Liver (tissue), 9 donors: ENCODE measurements around the gene STIM2. TPM values are rescaled to one million over a fixed set of nuclear protein-coding genes. Genes with fewer than 3 reads are reported as not detected.
"Not testable (repeated sequence)": the region's sequence is repeated elsewhere in the genome, so short reads cannot be mapped to it uniquely, and the experiment has no call there.

ENCODE experiments used
- DNase-seq: peaks from one replicate; pipeline ENCODE4 v3.0.0-alpha.2; 2017; ENCODE audit warnings: low spot score
- H3K27ac ChIP-seq, 2 donors: one replicate each; pipeline ENCODE4 v1.7.0; 2013; ENCODE audit warnings: inconsistent platforms in 2 of 2, low read length in 2 of 2, control low read depth in 1 of 2, low read depth in 1 of 2, mild to moderate bottlenecking in 1 of 2
- H3K27me3 ChIP-seq, 4 donors: one replicate each; pipeline versions ENCODE4 v1.6.1 to v1.7.0; 2013; ENCODE audit warnings: low read length in 3 of 4, inconsistent platforms in 1 of 4, mild to moderate bottlenecking in 1 of 4, moderate library complexity in 1 of 4; ENCODE audit not compliant: control insufficient read depth in 4 of 4, insufficient read depth in 4 of 4
- H3K36me3 ChIP-seq, 4 donors: one replicate each; pipeline versions ENCODE4 v1.6.1 to v1.7.0; 2013; ENCODE audit warnings: low read length in 3 of 4, mild to moderate bottlenecking in 3 of 4, low read depth in 1 of 4, moderate library complexity in 1 of 4; ENCODE audit not compliant: control insufficient read depth in 4 of 4, insufficient read depth in 3 of 4
- H3K4me1 ChIP-seq, 4 donors: one replicate each; pipeline versions ENCODE4 v1.6.1 to v1.7.0; 2013; ENCODE audit warnings: low read length in 3 of 4, mild to moderate bottlenecking in 3 of 4, moderate library complexity in 1 of 4; ENCODE audit not compliant: control insufficient read depth in 4 of 4, insufficient read depth in 4 of 4
- H3K4me3 ChIP-seq, 3 donors: one replicate each; pipeline versions ENCODE4 v1.6.1 to v1.7.0; 2013; ENCODE audit warnings: low read length in 3 of 3, control low read depth in 1 of 3, low read depth in 1 of 3, mild to moderate bottlenecking in 1 of 3
- H3K9ac ChIP-seq, 2 donors: one replicate each; pipeline ENCODE4 v1.7.0; 2013; ENCODE audit warnings: low read length in 2 of 2, mild to moderate bottlenecking in 2 of 2, moderate library complexity in 2 of 2, control low read depth in 1 of 2, low read depth in 1 of 2
- H3K9me3 ChIP-seq, 4 donors: one replicate each; pipeline versions ENCODE4 v1.6.1 to v1.7.0; 2013; ENCODE audit warnings: low read length in 3 of 4; ENCODE audit not compliant: control insufficient read depth in 4 of 4
- EGR1 ChIP-seq, 2 donors: IDR thresholded peaks; 2 replicates each; pipeline ENCODE4 v1.6.1; 2016 to 2018; ENCODE audit warnings: antibody characterized with exemption in 2 of 2, low read depth in 2 of 2
- FOXA1 ChIP-seq: IDR thresholded peaks from 2 replicates; pipeline ENCODE4 v1.6.1; 2016; ENCODE audit warnings: antibody characterized with exemption
- FOXA2 ChIP-seq: IDR thresholded peaks from 2 replicates; pipeline ENCODE4 v1.6.1; 2016; ENCODE audit warnings: antibody characterized with exemption
- GABPA ChIP-seq, 2 donors: IDR thresholded peaks in 1 of 2; conservative IDR thresholded peaks in 1 of 2; 2 replicates each; pipeline ENCODE4 v1.6.1; 2016; ENCODE audit warnings: antibody characterized with exemption in 2 of 2, mild to moderate bottlenecking in 1 of 2, moderate library complexity in 1 of 2
- HNF4A ChIP-seq, 2 donors: conservative IDR thresholded peaks; 2 replicates each; pipeline ENCODE4 v1.6.1; 2016; ENCODE audit warnings: antibody characterized with exemption in 2 of 2, mild to moderate bottlenecking in 2 of 2
- HNF4G ChIP-seq: IDR thresholded peaks from 2 replicates; pipeline ENCODE4 v1.6.1; 2016; ENCODE audit warnings: antibody characterized with exemption
- JUND ChIP-seq, 2 donors: IDR thresholded peaks; 2 replicates each; pipeline ENCODE4 v1.6.1; 2016; ENCODE audit warnings: antibody characterized with exemption in 2 of 2
- NR2F2 ChIP-seq: IDR thresholded peaks from 2 replicates; pipeline ENCODE4 v1.6.1; 2016; ENCODE audit warnings: antibody characterized with exemption
- RAD21 ChIP-seq, 2 donors: IDR thresholded peaks; 2 replicates each; pipeline ENCODE4 v1.6.1; 2016; ENCODE audit warnings: antibody characterized with exemption in 2 of 2, mild to moderate bottlenecking in 2 of 2
- RXRA ChIP-seq, 2 donors: IDR thresholded peaks; 2 replicates each; pipeline ENCODE4 v1.6.1; 2017 to 2018; ENCODE audit warnings: antibody characterized with exemption in 2 of 2, mild to moderate bottlenecking in 1 of 2
- SP1 ChIP-seq: IDR thresholded peaks from 2 replicates; pipeline ENCODE4 v1.6.1; 2018; ENCODE audit warnings: antibody characterized with exemption, mild to moderate bottlenecking
- TAF1 ChIP-seq: conservative IDR thresholded peaks from 2 replicates; pipeline ENCODE4 v1.6.1; 2016; ENCODE audit warnings: antibody characterized with exemption, mild to moderate bottlenecking
- YY1 ChIP-seq: IDR thresholded peaks from 2 replicates; pipeline ENCODE4 v1.6.1; 2016; ENCODE audit warnings: antibody characterized with exemption, mild to moderate bottlenecking
- WGBS: extraction: QIAGEN DNeasy Blood & Tissue Kit; methylation state at CpG from one replicate; pipeline ENCODE4 v1.1.7; 2013; 5-methylcytosine and 5-hydroxymethylcytosine counted together
- polyA plus RNA-seq, 2 donors: library from polyadenylated mRNA; stranded (reverse) in 1 of 2; unstranded in 1 of 2; fragments of 200-250 nt in 1 of 2; fragments of >200 nt in 1 of 2; fragmentation: Nextera tagmentation in 1 of 2; extraction: Ambion mirVana in 1 of 2; gene quantifications; one replicate each; pipeline versions ENCODE4 v1.2.1 to v1.2.3, GENCODE V29; 2013 to 2015
- total RNA-seq, 2 donors: library from RNA; depleted of rRNA; stranded (reverse); fragments of >200 nt; gene quantifications; one replicate each; pipeline ENCODE4 v1.2.3, GENCODE V29; 2014
- TF ChIP-seq, protein P1 (sequence below): IDR thresholded peaks from 2 replicates; pipeline ENCODE4 v1.6.1; 2016; ENCODE audit warnings: antibody characterized with exemption
- TF ChIP-seq, protein P2 (sequence below): IDR thresholded peaks from 2 replicates; pipeline ENCODE4 v1.6.1; 2016; ENCODE audit warnings: antibody characterized with exemption
- TF ChIP-seq, protein P3 (sequence below): IDR thresholded peaks from 2 replicates; pipeline ENCODE4 v1.6.1; 2016; ENCODE audit warnings: antibody characterized with exemption, mild to moderate bottlenecking
- TF ChIP-seq, protein P4 (sequence below): fragments of 150-350 bp; IDR thresholded peaks from 2 replicates; pipeline ENCODE4 v1.5.1; 2017; ENCODE audit warnings: improper control_type of control experiment, low read depth, low read length; ENCODE audit not compliant: missing input control
- donor health status: healthy.
- donor health status: healthy.
- donor health status: healthy.
- donor health status: healthy.
- donor health status: healthy.

Gene STIM2
- total and polyA plus RNA-seq, 4 donors, result 5.4 to 11.1 (median 6.9) TPM

DNA sequence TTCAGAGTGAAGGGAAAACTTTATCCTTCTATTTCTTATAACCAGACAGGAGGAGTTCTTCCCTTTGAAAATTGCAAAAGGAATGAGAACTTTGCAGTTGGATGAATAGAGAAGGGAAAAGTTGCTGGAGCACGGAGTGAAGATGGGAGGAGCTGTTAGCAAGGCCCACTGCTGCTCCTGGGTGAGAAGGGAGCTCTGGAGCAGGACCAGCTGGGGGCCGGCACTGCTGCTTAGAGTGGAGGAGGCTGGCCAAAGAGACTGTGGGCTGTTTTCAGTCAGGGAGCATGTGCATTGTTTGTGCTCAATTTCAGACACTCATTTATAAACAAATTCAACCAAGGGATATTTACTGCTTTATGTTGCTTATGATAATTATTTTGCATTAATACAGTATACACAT, 164.2 kb downstream of the STIM2 start (continued):
- no peak for TF ChIP-seq RAD21 (IDR thresholded peaks at IDR 0.05)
- TF ChIP-seq, protein P1, sequence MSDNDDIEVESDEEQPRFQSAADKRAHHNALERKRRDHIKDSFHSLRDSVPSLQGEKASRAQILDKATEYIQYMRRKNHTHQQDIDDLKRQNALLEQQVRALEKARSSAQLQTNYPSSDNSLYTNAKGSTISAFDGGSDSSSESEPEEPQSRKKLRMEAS, result no peak
- no peak for TF ChIP-seq HNF4G
- no peak for TF ChIP-seq FOXA2
- no peak for TF ChIP-seq FOXA1
- TF ChIP-seq NR2F2, result no peak

DNA sequence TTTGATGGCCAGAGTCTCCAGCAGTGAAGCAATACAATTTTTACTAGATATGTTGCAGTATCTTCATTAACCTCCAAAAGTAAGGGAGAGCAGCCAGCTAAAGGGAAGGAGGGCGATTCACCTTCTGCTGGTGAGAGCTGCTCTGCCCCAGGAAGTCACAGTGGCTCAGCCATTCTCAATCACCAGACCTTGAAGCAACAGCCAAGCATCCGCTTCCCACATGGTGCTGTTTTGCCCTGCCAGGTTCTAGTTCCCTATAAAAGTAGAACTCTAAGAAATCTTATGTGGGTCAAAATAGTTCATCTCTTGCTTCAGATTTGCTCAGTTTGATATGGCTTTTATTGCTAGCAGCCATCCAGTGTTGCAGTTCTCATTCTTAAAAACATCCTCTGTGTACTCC, 166.8 kb downstream of the STIM2 start:
- DNase-seq, result no peak
- 88% methylated on average over 2 of the region's 2 CpGs for WGBS
- Histone ChIP-seq H3K9me3 (no peaks in the 10 kb centered on the region), H3K27me3 (no peaks in the 10 kb centered on the region), H3K27ac (no peak overlapping the region), H3K4me3 (no peak overlapping the region), H3K9ac (no peak overlapping the region), H3K4me1 (peaks cover 0 to 2% (median under 1%) of the 10 kb centered on the region in 4 donors), H3K36me3 (peaks cover 0 to 9% (median 4%) of the 10 kb centered on the region in 4 donors)
- TF ChIP-seq EGR1 (IDR thresholded peaks at IDR 0.05; ENCODE audit: low read depth in 2 of 2), result no peak
- no peak for TF ChIP-seq GABPA (IDR thresholded peaks at IDR 0.05 in 1 of 2, conservative IDR thresholded peaks at IDR 0.05 in 1 of 2)
- TF ChIP-seq, protein P2, sequence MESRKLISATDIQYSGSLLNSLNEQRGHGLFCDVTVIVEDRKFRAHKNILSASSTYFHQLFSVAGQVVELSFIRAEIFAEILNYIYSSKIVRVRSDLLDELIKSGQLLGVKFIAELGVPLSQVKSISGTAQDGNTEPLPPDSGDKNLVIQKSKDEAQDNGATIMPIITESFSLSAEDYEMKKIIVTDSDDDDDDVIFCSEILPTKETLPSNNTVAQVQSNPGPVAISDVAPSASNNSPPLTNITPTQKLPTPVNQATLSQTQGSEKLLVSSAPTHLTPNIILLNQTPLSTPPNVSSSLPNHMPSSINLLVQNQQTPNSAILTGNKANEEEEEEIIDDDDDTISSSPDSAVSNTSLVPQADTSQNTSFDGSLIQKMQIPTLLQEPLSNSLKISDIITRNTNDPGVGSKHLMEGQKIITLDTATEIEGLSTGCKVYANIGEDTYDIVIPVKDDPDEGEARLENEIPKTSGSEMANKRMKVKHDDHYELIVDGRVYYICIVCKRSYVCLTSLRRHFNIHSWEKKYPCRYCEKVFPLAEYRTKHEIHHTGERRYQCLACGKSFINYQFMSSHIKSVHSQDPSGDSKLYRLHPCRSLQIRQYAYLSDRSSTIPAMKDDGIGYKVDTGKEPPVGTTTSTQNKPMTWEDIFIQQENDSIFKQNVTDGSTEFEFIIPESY, result no peak
- TF ChIP-seq HNF4A (conservative IDR thresholded peaks at IDR 0.05), result no peak
- no peak for TF ChIP-seq JUND (IDR thresholded peaks at IDR 0.05)

DNA sequence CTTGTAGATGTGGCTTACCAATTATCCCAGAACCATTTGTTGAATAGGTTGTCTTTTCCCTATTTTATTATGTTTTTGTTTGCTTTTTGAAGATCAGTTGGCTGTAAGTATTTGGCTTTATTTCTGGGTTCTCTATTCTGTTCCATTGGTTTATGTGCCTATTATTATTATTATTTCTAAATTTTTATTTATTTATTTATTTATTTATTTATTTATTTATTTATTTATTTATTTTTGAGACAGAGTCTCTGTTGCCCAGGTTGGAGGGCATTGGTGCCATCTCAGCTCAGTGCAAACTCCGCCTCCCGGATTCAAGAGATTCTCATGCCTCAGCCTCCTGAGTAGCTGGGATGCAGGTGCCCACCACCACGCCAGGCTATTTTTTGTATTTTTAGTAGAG, 174.5 kb downstream of the STIM2 start:
- not testable (repeated sequence) for H3K9me3 ChIP-seq, DNase-seq, H3K4me1 ChIP-seq, H3K4me3 ChIP-seq, H3K36me3 ChIP-seq, H3K9ac ChIP-seq, H3K27me3 ChIP-seq, H3K27ac ChIP-seq
- WGBS, result 64% methylated on average over 3 of the region's 3 CpGs

DNA sequence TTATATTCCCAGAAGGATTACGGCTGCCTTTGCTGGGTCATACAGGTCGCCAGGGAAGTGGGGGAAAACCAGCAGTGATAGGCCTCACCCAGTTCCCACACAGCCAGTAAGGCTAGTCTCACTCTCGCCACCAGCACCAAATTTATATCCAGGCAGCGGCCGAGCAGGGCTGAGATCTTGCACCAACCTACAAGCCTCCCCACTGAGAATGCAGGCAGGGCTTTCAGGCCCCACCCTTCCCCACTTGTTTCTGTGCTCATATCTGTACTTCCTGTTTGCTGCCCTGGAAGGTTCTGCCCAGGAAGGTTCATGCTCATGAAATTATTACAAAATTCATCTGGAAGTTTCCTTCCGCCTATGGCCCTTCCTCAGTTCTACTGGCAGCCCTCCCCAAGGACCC, 179.7 kb downstream of the STIM2 start:
- no peaks in the 10 kb centered on the region for H3K27me3 ChIP-seq
- WGBS, result 88% methylated on average over 6 of the region's 6 CpGs
- no peak overlapping the region for H3K4me3 ChIP-seq
- H3K36me3 ChIP-seq, result no peaks in the 10 kb centered on the region
- H3K27ac ChIP-seq, result no peak overlapping the region
- no peak overlapping the region for H3K9ac ChIP-seq
- TF ChIP-seq, protein P2, result no peak
- TF ChIP-seq, protein P1, result no peak
- TF ChIP-seq JUND (IDR thresholded peaks at IDR 0.05) (no peak), FOXA2 (no peak), YY1 (no peak), RAD21 (IDR thresholded peaks at IDR 0.05) (no peak), RXRA (IDR thresholded peaks at IDR 0.05) (no peak), HNF4A (conservative IDR thresholded peaks at IDR 0.05) (no peak), HNF4G (no peak), TAF1 (no peak), SP1 (no peak), NR2F2 (no peak)
- TF ChIP-seq, protein P3, sequence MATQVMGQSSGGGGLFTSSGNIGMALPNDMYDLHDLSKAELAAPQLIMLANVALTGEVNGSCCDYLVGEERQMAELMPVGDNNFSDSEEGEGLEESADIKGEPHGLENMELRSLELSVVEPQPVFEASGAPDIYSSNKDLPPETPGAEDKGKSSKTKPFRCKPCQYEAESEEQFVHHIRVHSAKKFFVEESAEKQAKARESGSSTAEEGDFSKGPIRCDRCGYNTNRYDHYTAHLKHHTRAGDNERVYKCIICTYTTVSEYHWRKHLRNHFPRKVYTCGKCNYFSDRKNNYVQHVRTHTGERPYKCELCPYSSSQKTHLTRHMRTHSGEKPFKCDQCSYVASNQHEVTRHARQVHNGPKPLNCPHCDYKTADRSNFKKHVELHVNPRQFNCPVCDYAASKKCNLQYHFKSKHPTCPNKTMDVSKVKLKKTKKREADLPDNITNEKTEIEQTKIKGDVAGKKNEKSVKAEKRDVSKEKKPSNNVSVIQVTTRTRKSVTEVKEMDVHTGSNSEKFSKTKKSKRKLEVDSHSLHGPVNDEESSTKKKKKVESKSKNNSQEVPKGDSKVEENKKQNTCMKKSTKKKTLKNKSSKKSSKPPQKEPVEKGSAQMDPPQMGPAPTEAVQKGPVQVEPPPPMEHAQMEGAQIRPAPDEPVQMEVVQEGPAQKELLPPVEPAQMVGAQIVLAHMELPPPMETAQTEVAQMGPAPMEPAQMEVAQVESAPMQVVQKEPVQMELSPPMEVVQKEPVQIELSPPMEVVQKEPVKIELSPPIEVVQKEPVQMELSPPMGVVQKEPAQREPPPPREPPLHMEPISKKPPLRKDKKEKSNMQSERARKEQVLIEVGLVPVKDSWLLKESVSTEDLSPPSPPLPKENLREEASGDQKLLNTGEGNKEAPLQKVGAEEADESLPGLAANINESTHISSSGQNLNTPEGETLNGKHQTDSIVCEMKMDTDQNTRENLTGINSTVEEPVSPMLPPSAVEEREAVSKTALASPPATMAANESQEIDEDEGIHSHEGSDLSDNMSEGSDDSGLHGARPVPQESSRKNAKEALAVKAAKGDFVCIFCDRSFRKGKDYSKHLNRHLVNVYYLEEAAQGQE, result no peak
- TF ChIP-seq, protein P4, sequence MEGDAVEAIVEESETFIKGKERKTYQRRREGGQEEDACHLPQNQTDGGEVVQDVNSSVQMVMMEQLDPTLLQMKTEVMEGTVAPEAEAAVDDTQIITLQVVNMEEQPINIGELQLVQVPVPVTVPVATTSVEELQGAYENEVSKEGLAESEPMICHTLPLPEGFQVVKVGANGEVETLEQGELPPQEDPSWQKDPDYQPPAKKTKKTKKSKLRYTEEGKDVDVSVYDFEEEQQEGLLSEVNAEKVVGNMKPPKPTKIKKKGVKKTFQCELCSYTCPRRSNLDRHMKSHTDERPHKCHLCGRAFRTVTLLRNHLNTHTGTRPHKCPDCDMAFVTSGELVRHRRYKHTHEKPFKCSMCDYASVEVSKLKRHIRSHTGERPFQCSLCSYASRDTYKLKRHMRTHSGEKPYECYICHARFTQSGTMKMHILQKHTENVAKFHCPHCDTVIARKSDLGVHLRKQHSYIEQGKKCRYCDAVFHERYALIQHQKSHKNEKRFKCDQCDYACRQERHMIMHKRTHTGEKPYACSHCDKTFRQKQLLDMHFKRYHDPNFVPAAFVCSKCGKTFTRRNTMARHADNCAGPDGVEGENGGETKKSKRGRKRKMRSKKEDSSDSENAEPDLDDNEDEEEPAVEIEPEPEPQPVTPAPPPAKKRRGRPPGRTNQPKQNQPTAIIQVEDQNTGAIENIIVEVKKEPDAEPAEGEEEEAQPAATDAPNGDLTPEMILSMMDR, result no peak
- H3K9me3 ChIP-seq, result peaks cover 0 to 3% (median 0%) of the 10 kb centered on the region in 4 donors
- DNase-seq, result no peak
- peaks cover 0 to 14% (median 10%) of the 10 kb centered on the region in 4 donors for H3K4me1 ChIP-seq
